Nucleus accumbens (tissue), 56 donors: ENCODE data around the gene LRRC52.

Source experiments
- DNase-seq, 56 donors: peaks; one replicate each; lab custom pipeline; 2025; lab: John Stamatoyannopoulos, UW

LRRC52 gene, protein sequence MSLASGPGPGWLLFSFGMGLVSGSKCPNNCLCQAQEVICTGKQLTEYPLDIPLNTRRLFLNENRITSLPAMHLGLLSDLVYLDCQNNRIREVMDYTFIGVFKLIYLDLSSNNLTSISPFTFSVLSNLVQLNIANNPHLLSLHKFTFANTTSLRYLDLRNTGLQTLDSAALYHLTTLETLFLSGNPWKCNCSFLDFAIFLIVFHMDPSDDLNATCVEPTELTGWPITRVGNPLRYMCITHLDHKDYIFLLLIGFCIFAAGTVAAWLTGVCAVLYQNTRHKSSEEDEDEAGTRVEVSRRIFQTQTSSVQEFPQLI

GRCh38 chr1:165543532-165544438 lies at the start of gene LRRC52:
TSS of gene LRRC52 (plus strand) at chr1:165544000. CDS start at chr1:165544297, 297 bp downstream.
- peak in 39 of 56 donors; percentile 5 to 75 (median 33) for DNase-seq

GRCh38 chr1:165494949-165495857 lies 48.6 kb upstream of the LRRC52 start:
- no peak for DNase-seq

- no peak for DNase-seq
Observed at GRCh38 chr1:165495858-165496205, 48.0 kb upstream of the LRRC52 start.

GRCh38 chr1:165496501-165496900 lies 47.3 kb upstream of the LRRC52 start:
- no peak for DNase-seq

DNA sequence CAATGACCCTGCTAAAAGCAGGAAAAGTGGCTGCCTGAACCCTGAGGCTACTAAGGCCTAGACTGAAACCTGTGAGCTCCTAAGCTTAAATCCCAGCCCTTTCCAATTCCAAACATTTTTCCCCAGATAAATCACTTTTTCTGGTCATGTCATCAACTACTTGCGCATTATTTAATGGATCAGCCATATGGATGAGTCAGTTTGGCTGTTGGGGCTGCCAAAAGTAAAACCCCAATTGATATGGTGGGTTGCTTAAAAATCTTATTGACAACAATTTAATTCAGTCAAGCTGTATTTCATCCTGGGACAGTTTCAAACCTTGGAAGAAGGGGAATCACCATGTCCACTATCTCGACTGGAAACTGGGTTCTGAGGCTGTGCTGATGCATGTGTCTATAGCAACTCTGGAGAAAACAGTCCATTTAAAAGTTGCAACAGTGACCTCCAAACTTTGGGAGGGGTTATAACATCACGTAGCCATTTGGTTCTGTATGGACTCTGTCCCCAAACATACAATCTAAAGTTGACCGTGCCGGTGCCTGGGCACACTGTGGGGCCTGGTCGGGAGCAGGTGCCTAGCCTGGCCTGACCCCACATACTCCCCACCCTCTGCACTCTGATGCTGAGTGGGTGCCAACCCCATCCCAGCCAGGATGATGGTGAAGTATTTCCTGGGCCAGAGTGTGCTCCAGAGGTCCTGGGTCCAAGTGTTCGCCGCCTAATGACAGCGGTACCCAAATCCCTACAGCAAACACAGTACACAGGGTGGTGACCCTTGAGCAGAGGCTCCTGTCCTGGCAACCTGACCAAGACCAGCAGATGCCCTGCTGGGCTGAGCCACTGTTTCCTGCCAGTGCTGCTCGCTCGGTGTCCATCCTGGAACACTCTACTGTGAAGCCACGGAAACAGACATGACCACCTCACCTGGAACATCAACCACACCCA lies 46.5 kb upstream of the LRRC52 start:
- no peak for DNase-seq

GRCh38 chr1:165501330-165501969 lies 42.4 kb upstream of the LRRC52 start:
- no peak for DNase-seq

- no peak for DNase-seq
Observed at GRCh38 chr1:165501970-165502348, 41.8 kb upstream of the LRRC52 start.

DNA sequence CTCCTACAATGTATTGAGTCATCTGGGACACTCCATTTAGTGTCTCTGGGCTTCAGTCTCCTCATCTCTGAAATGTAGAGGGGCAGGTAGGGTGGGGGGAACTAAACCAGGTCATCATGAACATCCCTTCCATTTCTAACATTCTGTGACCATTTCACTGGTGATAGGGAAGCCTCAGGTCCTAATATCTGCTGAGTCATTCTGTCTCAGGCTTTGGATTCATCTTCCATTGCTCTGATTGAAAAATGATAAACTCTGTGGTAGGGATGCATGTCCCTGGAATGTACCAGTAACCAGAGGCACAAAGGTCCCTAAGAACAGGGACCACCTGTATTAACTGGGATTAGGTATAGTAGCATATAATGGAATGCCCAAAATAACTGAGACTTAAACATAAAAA lies 36.2 kb upstream of the LRRC52 start:
- DNase-seq = no peak

- DNase-seq = no peak
Observed at GRCh38 chr1:165508291-165508690, 35.5 kb upstream of the LRRC52 start.

DNA sequence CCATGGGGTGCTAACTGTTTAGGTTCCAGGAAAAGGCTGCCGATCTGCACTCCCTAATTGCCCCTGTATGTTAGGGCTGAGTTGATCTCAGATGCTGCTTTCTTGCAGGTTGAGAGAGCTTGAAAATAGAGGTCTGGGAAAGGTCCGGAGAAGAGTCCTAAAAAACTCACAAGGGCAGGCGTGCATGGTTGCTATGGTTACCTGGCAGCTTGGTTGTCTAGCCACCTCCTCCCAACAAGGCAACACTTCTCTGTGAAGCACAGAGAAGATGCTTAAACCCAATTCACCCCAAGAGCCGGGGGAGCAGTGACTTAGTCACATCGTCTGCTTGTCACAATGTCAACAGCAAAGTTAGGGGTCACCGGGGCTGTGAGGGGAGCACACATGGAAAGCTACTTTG lies 31.0 kb upstream of the LRRC52 start:
- DNase-seq = no peak

GRCh38 chr1:165516469-165516868 lies 27.3 kb upstream of the LRRC52 start:
- no peak for DNase-seq

DNA sequence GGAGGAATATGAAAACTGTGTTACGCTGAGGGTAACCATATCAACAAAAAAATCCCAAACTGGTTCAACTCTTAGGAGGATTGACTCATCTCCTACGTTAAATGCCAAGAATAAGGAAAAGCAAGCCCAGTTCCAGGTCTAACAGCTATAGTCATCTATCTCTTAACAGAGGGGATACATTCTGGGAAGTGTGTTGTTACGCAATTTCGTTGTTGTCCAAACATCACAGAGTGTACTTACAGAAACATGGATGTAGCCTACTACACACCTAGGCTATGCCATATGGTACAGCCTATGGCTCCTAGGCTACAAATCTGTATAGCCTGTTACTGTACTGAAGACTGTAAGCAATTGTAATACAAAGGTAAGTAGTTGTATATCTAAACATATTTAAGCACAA lies 23.2 kb upstream of the LRRC52 start:
- no peak for DNase-seq

GRCh38 chr1:165524639-165525285 lies 19.0 kb upstream of the LRRC52 start:
- no peak for DNase-seq

- DNase-seq = no peak
Observed at GRCh38 chr1:165525708-165526107, 18.1 kb upstream of the LRRC52 start.

DNA sequence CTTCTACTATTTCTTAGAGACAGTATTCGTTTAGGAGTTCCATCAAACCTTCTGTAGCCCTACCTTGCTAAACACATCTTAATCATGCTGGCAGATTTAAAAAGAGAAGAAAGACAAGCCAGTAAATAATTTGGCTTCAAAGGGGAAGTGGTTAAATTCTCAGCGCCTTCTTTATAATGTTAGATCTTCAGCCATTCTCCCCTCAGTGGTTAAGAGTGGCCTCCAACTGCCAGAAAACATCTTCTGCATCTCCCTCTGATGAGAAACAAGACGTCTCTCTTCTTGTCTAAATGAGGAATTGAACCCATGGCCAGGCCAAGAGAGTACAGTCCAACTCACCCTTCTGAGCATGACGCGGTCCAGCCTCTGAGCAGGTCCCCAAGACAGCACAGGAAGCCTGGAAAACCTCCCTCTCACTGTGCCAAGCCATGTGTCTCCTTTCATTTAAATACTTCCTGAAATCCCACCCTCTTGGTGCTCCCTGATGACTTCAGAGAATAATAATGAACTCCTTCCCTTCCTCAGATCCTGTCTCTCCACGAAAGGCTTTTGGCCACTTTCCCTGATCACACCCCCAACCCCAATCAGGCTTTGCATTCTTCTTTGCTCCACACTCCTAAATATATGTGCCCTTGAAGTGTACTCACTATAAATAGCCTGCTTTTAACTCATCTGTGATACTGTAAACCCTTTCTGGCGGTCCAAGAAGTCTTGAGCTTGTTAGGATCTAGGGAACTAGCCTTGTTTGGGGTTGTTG lies 16.4 kb upstream of the LRRC52 start:
- DNase-seq = no peak

- no peak for DNase-seq
Observed at GRCh38 chr1:165531021-165531420, 12.8 kb upstream of the LRRC52 start.

- DNase-seq = no peak
Observed at GRCh38 chr1:165532053-165532452, 11.7 kb upstream of the LRRC52 start.

- no peak for DNase-seq
Observed at GRCh38 chr1:165533254-165533653, 10.5 kb upstream of the LRRC52 start.
